GM12872 (cell line): Measurements from ENCODE around the gene L1CAM.

ENCODE experiments used
- CTCF ChIP-seq: IDR thresholded peaks from 3 replicates; pipeline ENCODE4 v1.5.1; 2011; ENCODE audit warnings: low read depth, mild to moderate bottlenecking, low read length, moderate library complexity; ENCODE audit not compliant: insufficient read depth

The L1CAM gene

GRCh38 chrX:153813161-153813560 lies 72.8 kb downstream of the L1CAM start:
- no peak for TF ChIP-seq CTCF

- no peak for TF ChIP-seq CTCF
Observed at GRCh38 chrX:153812220-153812619, 73.8 kb downstream of the L1CAM start.
